HepG2 (cell line): ENCODE results near the gene TXNDC11. TPM values are rescaled to one million over a fixed set of nuclear protein-coding genes. Genes with fewer than 3 reads are reported as not detected.

Source experiments
- BRCA1 ChIP-seq: sonication (generic); formaldehyde crosslinking; IDR thresholded peaks from 2 replicates; pipeline ENCODE4 v1.4.0; 2020; ENCODE audit warnings: missing genetic modification reagents
- NFE2L2 ChIP-seq: fragments of 150-350 bp; IDR thresholded peaks from 2 replicates; pipeline ENCODE4 v1.6.1; 2014; ENCODE audit warnings: low read length
- PAWR ChIP-seq: sonication (generic); formaldehyde crosslinking; IDR thresholded peaks from 2 replicates; pipeline ENCODE4 v1.4.0; 2020; ENCODE audit warnings: missing genetic modification reagents, mild to moderate bottlenecking, borderline replicate concordance
- RAD51 ChIP-seq: fragments of 450-650 bp; IDR thresholded peaks from 2 replicates; pipeline ENCODE4 v1.6.1; 2016; ENCODE audit warnings: borderline replicate concordance
- SIN3B ChIP-seq: fragments of 150-350 bp; IDR thresholded peaks from 2 replicates; pipeline ENCODE4 v1.6.1; 2014; ENCODE audit warnings: low read length
- SOX5 ChIP-seq: IDR thresholded peaks from 2 replicates; pipeline ENCODE4 v1.6.1; 2016; ENCODE audit warnings: borderline replicate concordance
- ZBTB42 ChIP-seq: sonication (generic); formaldehyde crosslinking; IDR thresholded peaks from 2 replicates; pipeline ENCODE4 v1.5.0; 2020; ENCODE audit warnings: mild to moderate bottlenecking, missing genetic modification reagents
- ZFP82 ChIP-seq: sonication (generic); formaldehyde crosslinking; IDR thresholded peaks from 2 replicates; pipeline ENCODE4 v1.5.1; 2020; ENCODE audit warnings: mild to moderate bottlenecking, missing genetic modification reagents, borderline replicate concordance
- ZNF232 ChIP-seq: sonication (generic); formaldehyde crosslinking; IDR thresholded peaks from 2 replicates; pipeline ENCODE4 v1.4.0; 2020; ENCODE audit warnings: missing genetic modification reagents, borderline replicate concordance
- ZNF292 ChIP-seq: sonication (generic); formaldehyde crosslinking; IDR thresholded peaks from 2 replicates; pipeline ENCODE4 v1.8.1; 2022; ENCODE audit warnings: mild to moderate bottlenecking, low read depth, missing genetic modification reagents, borderline replicate concordance
- ZNF703 ChIP-seq: sonication (generic); formaldehyde crosslinking; IDR thresholded peaks from 2 replicates; pipeline ENCODE4 v1.5.1; 2020; ENCODE audit warnings: missing genetic modification reagents, mild to moderate bottlenecking, moderate library complexity, borderline replicate concordance
- ZSCAN31 ChIP-seq: sonication (generic); formaldehyde crosslinking; IDR thresholded peaks from 2 replicates; pipeline ENCODE4 v1.5.0; 2020; ENCODE audit warnings: low read depth, mild to moderate bottlenecking, missing genetic modification reagents
- polyA plus RNA-seq, 8 experiments: library from polyadenylated mRNA; depleted of rRNA in 3 of 8; stranded (reverse) in 7 of 8; unstranded in 1 of 8; fragments of >200 nt; fragmentation: Illumina TruSeq in 4 of 8; extraction: Trizol in 4 of 8; gene quantifications; 2 replicates each; pipeline versions ENCODE4 v1.2.1 to v1.2.3, GENCODE V29; 2011 to 2016; ENCODE audit warnings: low read depth in 4 of 8, missing spikeins in 1 of 8, mixed read lengths in 1 of 8; ENCODE audit not compliant: insufficient read depth in 1 of 8
- total RNA-seq, 5 experiments: library from RNA; depleted of rRNA; stranded (reverse); fragments of >200 nt; fragmentation: Illumina TruSeq; extraction: Trizol; gene quantifications; 2 replicates each; pipeline ENCODE4 v1.2.3, GENCODE V29; 2016; ENCODE audit warnings: low read depth in 1 of 5
- TF ChIP-seq, protein P1 (sequence below): sonication (generic); formaldehyde crosslinking; IDR thresholded peaks from 2 replicates; pipeline ENCODE4 v1.8.1; 2022; ENCODE audit warnings: low read depth, mild to moderate bottlenecking, missing genetic modification reagents
- TF ChIP-seq, protein P2 (sequence below): sonication (generic); formaldehyde crosslinking; IDR thresholded peaks from 2 replicates; pipeline ENCODE4 v1.5.0; 2020; ENCODE audit warnings: missing genetic modification reagents, mild to moderate bottlenecking, borderline replicate concordance
- TF ChIP-seq, protein P3 (sequence below): sonication (generic); formaldehyde crosslinking; IDR thresholded peaks from 2 replicates; pipeline ENCODE4 v1.5.0; 2020; ENCODE audit warnings: mild to moderate bottlenecking, missing genetic modification reagents
- TF ChIP-seq, protein P4 (sequence below): sonication (generic); formaldehyde crosslinking; IDR thresholded peaks from 2 replicates; pipeline ENCODE4 v1.5.0; 2020; ENCODE audit warnings: missing genetic modification reagents
- TF ChIP-seq, protein P5 (sequence below): IDR thresholded peaks from 2 replicates; pipeline ENCODE4 v1.6.1; 2016; ENCODE audit warnings: mild to moderate bottlenecking, missing biosample characterization, missing genetic modification reagents
- TF ChIP-seq, protein P6 (sequence below): sonication (generic); formaldehyde crosslinking; IDR thresholded peaks from 2 replicates; pipeline ENCODE4 v1.9.0; 2021; ENCODE audit warnings: missing genetic modification reagents, mild to moderate bottlenecking, borderline replicate concordance

TXNDC11 gene
- total and polyA plus RNA-seq, 2 of the 13 experiments (the other 11 are each of a cell fraction or from before 2014, with no cell fraction given), result 74.9 to 123 TPM

DNA sequence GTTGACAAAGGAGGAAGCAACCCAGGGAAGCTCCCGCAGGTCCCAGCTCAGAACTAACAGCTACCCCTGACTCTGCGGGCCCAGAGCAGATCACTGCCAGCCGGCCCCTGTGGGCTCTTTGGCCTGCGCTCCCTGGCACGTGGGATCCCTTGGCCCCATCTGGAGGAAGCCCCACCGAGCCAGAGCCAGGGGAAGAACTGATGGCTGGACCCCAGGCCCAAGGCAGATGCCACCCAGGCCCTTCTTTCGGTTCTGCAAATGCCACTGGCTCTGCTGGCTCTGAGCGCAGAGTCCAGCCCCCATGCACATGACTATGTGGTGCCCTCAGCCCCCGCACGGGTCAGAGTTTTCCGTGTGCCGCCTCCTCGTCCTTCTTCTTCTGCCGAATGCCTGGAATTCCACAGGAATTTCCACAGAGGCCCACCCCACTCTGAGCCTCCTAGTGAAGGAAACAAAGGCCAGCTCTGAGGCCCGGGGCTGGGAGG, 110.2 kb downstream of the TXNDC11 start (continued):
- TF ChIP-seq ZFP82 (CRISPR knock-in tag) (no peak), PAWR (CRISPR knock-in tag) (no peak), BRCA1 (CRISPR knock-in tag) (no peak), ZNF703 (no peak), ZSCAN31 (peak; percentile 61; the same call in 1 of the 2 replicates), SOX5 (CRISPR knock-in tag) (peak; percentile 57; the same call in 1 of the 2 replicates), NFE2L2 (no peak), ZBTB42 (no peak), SIN3B (no peak), ZNF292 (peak; percentile 52; the same call in 1 of the 2 replicates), RAD51 (no peak), ZNF232 (CRISPR knock-in tag) (peak; percentile 45; the same call in 1 of the 2 replicates)
- TF ChIP-seq, protein P1, sequence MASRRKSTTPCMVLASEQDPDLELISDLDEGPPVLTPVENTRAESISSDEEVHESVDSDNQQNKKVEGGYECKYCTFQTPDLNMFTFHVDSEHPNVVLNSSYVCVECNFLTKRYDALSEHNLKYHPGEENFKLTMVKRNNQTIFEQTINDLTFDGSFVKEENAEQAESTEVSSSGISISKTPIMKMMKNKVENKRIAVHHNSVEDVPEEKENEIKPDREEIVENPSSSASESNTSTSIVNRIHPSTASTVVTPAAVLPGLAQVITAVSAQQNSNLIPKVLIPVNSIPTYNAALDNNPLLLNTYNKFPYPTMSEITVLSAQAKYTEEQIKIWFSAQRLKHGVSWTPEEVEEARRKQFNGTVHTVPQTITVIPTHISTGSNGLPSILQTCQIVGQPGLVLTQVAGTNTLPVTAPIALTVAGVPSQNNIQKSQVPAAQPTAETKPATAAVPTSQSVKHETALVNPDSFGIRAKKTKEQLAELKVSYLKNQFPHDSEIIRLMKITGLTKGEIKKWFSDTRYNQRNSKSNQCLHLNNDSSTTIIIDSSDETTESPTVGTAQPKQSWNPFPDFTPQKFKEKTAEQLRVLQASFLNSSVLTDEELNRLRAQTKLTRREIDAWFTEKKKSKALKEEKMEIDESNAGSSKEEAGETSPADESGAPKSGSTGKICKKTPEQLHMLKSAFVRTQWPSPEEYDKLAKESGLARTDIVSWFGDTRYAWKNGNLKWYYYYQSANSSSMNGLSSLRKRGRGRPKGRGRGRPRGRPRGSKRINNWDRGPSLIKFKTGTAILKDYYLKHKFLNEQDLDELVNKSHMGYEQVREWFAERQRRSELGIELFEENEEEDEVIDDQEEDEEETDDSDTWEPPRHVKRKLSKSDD (CRISPR knock-in tag), result peak; percentile 35; the same call in 1 of the 2 replicates
- TF ChIP-seq, protein P2, sequence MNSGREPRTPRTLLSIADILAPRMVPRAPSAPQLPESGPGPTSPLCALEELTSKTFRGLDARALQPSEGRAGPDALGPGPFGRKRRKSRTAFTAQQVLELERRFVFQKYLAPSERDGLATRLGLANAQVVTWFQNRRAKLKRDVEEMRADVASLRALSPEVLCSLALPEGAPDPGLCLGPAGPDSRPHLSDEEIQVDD (CRISPR knock-in tag), result no peak
- TF ChIP-seq, protein P3, sequence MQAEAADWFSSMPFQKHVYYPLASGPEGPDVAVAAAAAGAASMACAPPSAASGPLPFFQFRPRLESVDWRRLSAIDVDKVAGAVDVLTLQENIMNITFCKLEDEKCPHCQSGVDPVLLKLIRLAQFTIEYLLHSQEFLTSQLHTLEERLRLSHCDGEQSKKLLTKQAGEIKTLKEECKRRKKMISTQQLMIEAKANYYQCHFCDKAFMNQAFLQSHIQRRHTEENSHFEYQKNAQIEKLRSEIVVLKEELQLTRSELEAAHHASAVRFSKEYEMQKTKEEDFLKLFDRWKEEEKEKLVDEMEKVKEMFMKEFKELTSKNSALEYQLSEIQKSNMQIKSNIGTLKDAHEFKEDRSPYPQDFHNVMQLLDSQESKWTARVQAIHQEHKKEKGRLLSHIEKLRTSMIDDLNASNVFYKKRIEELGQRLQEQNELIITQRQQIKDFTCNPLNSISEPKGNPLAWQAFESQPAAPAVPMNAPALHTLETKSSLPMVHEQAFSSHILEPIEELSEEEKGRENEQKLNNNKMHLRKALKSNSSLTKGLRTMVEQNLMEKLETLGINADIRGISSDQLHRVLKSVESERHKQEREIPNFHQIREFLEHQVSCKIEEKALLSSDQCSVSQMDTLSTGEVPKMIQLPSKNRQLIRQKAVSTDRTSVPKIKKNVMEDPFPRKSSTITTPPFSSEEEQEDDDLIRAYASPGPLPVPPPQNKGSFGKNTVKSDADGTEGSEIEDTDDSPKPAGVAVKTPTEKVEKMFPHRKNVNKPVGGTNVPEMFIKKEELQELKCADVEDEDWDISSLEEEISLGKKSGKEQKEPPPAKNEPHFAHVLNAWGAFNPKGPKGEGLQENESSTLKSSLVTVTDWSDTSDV, result 0 out of 2 replicates have a peak, but pooled peaks have one; percentile 47
- TF ChIP-seq, protein P4, sequence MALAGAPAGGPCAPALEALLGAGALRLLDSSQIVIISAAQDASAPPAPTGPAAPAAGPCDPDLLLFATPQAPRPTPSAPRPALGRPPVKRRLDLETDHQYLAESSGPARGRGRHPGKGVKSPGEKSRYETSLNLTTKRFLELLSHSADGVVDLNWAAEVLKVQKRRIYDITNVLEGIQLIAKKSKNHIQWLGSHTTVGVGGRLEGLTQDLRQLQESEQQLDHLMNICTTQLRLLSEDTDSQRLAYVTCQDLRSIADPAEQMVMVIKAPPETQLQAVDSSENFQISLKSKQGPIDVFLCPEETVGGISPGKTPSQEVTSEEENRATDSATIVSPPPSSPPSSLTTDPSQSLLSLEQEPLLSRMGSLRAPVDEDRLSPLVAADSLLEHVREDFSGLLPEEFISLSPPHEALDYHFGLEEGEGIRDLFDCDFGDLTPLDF, result no peak
- TF ChIP-seq, protein P5, sequence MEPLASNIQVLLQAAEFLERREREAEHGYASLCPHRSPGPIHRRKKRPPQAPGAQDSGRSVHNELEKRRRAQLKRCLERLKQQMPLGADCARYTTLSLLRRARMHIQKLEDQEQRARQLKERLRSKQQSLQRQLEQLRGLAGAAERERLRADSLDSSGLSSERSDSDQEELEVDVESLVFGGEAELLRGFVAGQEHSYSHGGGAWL (CRISPR knock-in tag), result no peak; the same call in 1 of the 2 replicates
- TF ChIP-seq, protein P6, sequence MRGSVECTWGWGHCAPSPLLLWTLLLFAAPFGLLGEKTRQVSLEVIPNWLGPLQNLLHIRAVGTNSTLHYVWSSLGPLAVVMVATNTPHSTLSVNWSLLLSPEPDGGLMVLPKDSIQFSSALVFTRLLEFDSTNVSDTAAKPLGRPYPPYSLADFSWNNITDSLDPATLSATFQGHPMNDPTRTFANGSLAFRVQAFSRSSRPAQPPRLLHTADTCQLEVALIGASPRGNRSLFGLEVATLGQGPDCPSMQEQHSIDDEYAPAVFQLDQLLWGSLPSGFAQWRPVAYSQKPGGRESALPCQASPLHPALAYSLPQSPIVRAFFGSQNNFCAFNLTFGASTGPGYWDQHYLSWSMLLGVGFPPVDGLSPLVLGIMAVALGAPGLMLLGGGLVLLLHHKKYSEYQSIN, result no peak
